ENCODE results near the gene MRPS10.

DNA sequence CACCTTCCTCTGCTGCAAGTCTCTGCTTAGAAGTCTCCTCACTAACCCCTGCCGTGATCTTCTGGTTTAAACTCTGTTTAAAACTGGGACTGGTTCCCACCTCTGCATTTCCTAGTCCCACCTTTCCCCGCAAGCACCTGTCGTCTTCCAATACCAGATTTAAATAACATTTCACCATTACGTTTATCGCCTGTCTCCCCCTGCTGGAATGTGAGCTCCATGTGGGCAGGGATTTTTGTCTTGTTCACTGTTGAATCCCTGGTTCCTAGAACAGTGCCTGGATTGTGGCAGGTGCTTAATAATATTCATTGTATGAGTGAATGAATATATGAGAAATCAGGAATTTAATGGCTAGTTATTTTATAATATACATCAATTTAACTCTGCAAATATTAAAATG is 41.8 kb downstream of the MRPS10 start:
- TF ChIP-seq, protein P1, sequence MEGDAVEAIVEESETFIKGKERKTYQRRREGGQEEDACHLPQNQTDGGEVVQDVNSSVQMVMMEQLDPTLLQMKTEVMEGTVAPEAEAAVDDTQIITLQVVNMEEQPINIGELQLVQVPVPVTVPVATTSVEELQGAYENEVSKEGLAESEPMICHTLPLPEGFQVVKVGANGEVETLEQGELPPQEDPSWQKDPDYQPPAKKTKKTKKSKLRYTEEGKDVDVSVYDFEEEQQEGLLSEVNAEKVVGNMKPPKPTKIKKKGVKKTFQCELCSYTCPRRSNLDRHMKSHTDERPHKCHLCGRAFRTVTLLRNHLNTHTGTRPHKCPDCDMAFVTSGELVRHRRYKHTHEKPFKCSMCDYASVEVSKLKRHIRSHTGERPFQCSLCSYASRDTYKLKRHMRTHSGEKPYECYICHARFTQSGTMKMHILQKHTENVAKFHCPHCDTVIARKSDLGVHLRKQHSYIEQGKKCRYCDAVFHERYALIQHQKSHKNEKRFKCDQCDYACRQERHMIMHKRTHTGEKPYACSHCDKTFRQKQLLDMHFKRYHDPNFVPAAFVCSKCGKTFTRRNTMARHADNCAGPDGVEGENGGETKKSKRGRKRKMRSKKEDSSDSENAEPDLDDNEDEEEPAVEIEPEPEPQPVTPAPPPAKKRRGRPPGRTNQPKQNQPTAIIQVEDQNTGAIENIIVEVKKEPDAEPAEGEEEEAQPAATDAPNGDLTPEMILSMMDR (IDR thresholded peaks at IDR 0.05), result peak in 1 of 6 experiments; percentile 17
- no peak for TF ChIP-seq POLR2A (IDR thresholded peaks at IDR 0.05)

All from Peyer's patch (tissue), 4 donors.